C4-2B (cell line): ENCODE results near the gene MAGI3.
"Not testable (repeated sequence)": the region's sequence is repeated elsewhere in the genome, so short reads cannot be mapped to it uniquely, and the experiment has no call there.

Experiments
- H3K27ac ChIP-seq: fragments of 450-650 bp; 2 replicates; pipeline ENCODE4 v1.5.1; 2017
- ZFX ChIP-seq: fragments of 450-650 bp; IDR thresholded peaks from 2 replicates; pipeline ENCODE4 v1.6.1; 2017
- TF ChIP-seq, protein P1 (sequence below): fragments of 450-650 bp; conservative IDR thresholded peaks from 2 replicates; pipeline ENCODE4 v1.5.1; 2017; ENCODE audit warnings: mild to moderate bottlenecking

MAGI3 gene

DNA sequence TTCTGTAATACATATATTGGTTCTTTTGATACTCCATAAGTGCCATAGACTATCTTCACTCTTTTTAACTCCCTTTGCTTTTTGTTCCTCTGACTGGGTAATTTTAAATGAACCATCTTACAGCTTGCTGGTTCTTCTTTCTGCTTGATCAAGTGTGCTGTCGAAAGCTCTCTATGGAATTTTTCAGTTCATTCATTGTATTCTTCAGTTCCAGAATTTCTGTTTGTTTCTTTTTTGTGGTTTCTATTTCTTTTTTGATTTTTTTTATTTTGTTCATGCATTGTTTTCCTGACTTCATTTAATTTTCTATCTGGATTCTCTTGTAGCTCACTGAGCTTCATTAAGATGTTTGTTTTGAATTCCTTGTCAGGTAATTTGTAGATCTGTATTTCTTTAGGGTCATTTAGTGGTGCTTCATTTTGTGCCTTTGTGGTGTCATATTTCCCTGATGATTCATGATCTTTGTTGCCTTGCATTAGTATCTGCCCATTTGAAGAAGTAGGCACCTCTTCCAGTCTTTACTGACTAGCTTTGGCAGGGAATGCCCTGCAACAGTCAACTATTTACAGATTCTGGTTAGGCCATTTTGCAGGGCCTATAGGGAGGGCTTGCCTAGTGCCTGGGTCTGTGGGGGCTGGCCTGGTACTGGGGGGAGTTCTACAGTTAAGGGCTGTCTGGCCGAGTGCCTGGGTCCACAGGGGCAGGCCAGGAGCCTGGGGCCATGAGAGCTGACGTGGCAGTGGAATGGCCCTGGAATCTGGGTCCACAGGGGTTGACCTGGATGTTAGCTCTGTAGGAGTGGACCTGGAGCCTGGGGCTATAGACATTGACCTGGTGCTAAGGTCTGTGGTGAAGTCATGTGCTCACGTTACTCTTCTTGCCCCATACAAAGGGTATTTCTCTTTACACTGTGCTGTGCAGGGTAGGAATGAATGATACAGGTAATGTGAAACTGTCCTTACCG lies 89.7 kb downstream of the MAGI3 start:
- TF ChIP-seq ZFX, result no peak
- TF ChIP-seq, protein P1, sequence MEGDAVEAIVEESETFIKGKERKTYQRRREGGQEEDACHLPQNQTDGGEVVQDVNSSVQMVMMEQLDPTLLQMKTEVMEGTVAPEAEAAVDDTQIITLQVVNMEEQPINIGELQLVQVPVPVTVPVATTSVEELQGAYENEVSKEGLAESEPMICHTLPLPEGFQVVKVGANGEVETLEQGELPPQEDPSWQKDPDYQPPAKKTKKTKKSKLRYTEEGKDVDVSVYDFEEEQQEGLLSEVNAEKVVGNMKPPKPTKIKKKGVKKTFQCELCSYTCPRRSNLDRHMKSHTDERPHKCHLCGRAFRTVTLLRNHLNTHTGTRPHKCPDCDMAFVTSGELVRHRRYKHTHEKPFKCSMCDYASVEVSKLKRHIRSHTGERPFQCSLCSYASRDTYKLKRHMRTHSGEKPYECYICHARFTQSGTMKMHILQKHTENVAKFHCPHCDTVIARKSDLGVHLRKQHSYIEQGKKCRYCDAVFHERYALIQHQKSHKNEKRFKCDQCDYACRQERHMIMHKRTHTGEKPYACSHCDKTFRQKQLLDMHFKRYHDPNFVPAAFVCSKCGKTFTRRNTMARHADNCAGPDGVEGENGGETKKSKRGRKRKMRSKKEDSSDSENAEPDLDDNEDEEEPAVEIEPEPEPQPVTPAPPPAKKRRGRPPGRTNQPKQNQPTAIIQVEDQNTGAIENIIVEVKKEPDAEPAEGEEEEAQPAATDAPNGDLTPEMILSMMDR, result no peak
- no peak overlapping the region for H3K27ac ChIP-seq

DNA sequence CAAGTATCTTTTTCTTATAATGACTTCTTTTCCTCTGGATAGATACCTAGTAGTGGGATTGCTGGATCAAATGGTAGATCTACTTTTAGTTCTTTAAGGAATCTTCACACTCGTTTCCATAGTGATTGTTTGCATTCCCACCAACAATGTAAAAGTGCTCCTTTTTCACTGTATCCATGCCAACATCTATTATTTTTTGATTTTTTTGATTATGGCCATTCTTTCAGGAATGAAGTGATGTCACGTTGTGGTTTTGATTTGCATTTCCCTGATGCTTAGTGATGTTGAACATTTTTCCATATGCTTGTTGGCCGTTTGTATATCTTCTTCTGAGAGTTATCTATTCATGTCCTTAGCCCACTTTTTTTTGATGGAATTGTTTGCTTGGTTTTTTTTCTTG lies 94.8 kb downstream of the MAGI3 start:
- not testable (repeated sequence) for H3K27ac ChIP-seq

DNA sequence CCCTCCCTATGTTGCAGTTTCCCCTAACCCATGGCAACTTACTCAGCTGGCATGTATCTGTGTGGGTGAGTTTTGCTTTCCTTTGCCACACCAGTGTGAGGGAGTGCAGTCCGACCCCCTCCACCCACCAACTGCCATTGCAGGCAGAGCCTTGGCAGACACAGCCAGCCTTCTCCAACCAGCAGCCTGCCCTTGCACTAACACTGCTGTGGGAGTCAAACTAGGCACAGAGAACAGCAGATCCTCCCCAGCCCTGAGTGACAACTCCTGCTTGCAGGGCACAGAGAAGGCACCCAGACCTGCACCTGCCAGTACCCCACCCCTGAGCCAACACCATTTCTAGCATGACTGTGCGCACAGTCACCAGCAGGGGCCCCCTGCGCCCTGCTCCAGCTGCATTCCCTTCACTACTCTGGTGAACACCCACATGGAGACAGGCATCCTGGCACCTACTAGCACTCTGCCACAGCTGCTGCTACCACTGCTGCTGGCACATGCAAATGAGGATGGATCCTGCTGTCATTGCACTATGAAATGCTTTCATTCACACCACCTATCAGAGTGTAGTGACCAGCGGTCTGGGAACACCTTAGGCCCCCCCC lies 98.4 kb downstream of the MAGI3 start:
- TF ChIP-seq, protein P1, result no peak
- TF ChIP-seq ZFX, result no peak
- H3K27ac ChIP-seq, result no peak overlapping the region

DNA sequence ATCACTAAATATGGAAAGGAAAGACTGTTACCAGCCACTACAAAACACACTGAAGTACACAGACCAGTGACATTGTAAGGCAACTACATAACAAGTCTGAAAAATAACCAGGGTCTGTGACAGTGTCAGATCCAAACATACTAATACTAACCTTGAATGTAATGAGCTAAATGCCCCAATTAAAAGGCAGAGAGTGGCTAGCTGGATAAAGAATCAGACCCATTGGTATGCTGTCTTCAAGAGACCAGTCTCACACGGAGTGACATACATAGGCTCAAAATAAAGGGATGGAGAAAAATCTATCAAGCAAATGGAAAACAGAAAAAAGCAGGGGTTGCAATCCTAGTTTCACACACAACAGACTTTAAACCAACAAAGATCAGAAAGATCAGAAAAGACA lies 100.1 kb downstream of the MAGI3 start:
- TF ChIP-seq, protein P1, result no peak
- no peak for TF ChIP-seq ZFX
- H3K27ac ChIP-seq, result no peak overlapping the region

DNA sequence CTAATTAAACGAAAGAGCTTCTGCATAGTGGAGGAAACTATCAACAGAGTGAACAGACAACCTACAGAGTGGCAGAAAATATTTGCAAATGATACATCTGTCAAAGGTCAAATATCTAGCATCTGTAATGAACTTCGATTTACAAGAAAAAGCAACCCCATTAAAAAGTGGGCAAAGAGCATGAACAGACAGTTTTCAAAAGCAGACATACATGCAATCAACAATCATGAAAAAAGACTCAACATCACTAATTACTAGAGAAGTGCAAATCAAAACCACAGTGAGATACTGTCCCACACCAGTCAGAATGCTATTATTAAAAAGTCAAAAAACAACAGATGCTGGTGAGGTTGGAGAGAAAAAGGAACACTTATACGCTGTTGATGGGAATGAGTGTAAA lies 103.2 kb downstream of the MAGI3 start:
- no peak for TF ChIP-seq ZFX
- TF ChIP-seq, protein P1, result no peak
- no peak overlapping the region for H3K27ac ChIP-seq

DNA sequence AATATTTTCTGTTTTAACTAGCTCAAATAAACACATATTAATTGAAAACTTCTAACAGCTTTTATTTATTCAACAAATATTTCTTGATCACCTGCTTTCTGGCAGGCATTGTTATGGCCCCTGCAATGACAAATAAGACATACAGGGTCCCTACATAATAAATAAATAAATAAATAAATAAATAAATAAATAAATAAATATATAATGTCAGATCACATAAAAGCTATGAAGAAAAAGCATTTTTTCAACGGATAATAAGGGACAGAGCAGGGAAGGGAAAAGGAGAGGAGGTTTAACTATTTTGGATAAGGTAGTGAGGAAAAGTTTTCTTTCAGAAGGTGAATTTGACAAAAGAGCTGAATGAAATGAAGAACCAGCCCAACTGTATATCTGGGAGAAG lies 115.0 kb downstream of the MAGI3 start:
- no peak for TF ChIP-seq ZFX
- TF ChIP-seq, protein P1, result no peak
- no peak overlapping the region for H3K27ac ChIP-seq

DNA sequence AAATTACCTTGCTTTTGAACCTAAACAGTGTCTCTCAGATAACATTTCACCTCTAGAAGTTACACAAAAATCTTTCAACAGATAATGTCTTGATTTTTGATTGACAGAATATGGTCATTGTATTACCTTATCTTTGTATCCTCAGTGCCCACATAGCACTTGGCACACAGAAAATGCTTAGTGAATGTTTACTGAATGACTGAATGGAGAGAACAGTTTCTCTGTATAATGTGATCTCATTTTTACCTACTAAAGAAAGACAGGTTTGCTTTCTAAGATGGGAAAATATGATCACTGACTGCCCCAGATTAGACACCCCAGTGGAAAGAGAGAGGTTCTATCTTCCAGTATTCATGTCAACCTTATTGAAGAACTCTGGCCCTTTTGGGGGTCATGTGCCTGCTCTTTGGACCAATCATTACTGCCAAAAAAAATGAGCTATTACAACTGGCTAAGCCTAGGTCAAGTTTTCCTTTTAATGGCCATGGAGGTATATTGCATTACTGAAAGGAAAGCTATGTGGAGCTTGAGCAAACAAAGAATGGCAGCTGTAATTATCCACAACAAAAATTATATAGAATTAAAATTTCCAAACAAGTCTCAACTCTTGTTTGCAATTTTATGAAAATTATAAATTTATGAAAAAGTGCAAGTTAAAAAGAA lies 117.4 kb downstream of the MAGI3 start:
- TF ChIP-seq, protein P1, result no peak
- no peak for TF ChIP-seq ZFX
- no peak overlapping the region for H3K27ac ChIP-seq
